ENCODE results near the gene RTCA.
"Not testable (repeated sequence)": the region's sequence is repeated elsewhere in the genome, so short reads cannot be mapped to it uniquely, and the experiment has no call there.

RTCA gene

GRCh38 chr1:100265931-100266740 is at the start of gene RTCA:
Gene RTCA, plus strand, starts transcription at chr1:100266216. Its CDS starts 160 bp downstream, at chr1:100266376.
- peak; percentile 91 to 94 for DNase-seq (ENCODE audit: low read depth in 2 of 2)

- no peak for DNase-seq (ENCODE audit: low read depth in 2 of 2)
Observed at GRCh38 chr1:100217834-100218233, 48.2 kb upstream of the RTCA start.

- DNase-seq (ENCODE audit: low read depth in 2 of 2): no peak
Observed at GRCh38 chr1:100219457-100219856, 46.6 kb upstream of the RTCA start.

GRCh38 chr1:100219883-100220282 is 46.1 kb upstream of the RTCA start:
- no peak for DNase-seq (ENCODE audit: low read depth in 2 of 2)

GRCh38 chr1:100222428-100222827 is 43.6 kb upstream of the RTCA start:
- no peak for DNase-seq (ENCODE audit: low read depth in 2 of 2)

- no peak for DNase-seq (ENCODE audit: low read depth in 2 of 2)
Observed at GRCh38 chr1:100229681-100230443, 36.2 kb upstream of the RTCA start.

- DNase-seq (ENCODE audit: low read depth in 2 of 2): no peak
Observed at GRCh38 chr1:100230765-100231164, 35.3 kb upstream of the RTCA start.

- no peak for DNase-seq (ENCODE audit: low read depth in 2 of 2)
Observed at GRCh38 chr1:100231721-100232120, 34.3 kb upstream of the RTCA start.

GRCh38 chr1:100232156-100232555 is 33.9 kb upstream of the RTCA start:
- no peak for DNase-seq (ENCODE audit: low read depth in 2 of 2)

- DNase-seq (ENCODE audit: low read depth in 2 of 2): not testable (repeated sequence)
Observed at GRCh38 chr1:100233566-100233965, 32.5 kb upstream of the RTCA start.

- DNase-seq (ENCODE audit: low read depth in 2 of 2): no peak
Observed at GRCh38 chr1:100234432-100234831, 31.6 kb upstream of the RTCA start.

GRCh38 chr1:100237091-100237490 is 28.9 kb upstream of the RTCA start:
- DNase-seq (ENCODE audit: low read depth in 2 of 2): no peak

- no peak for DNase-seq (ENCODE audit: low read depth in 2 of 2)
Observed at GRCh38 chr1:100239961-100240360, 26.1 kb upstream of the RTCA start.

GRCh38 chr1:100240631-100241030 is 25.4 kb upstream of the RTCA start:
- DNase-seq (ENCODE audit: low read depth in 2 of 2): no peak

GRCh38 chr1:100246738-100247137 is 19.3 kb upstream of the RTCA start:
- DNase-seq (ENCODE audit: low read depth in 2 of 2): no peak

- DNase-seq (ENCODE audit: low read depth in 2 of 2): no peak
Observed at GRCh38 chr1:100249155-100249536, 16.9 kb upstream of the RTCA start.

- peak; percentile 87 to 88 for DNase-seq (ENCODE audit: low read depth in 2 of 2)
Observed at GRCh38 chr1:100249537-100250257, 16.3 kb upstream of the RTCA start, which contains the start of gene DBT. Gene DBT, minus strand, starts transcription at chr1:100249834. Its CDS starts 14 bp downstream, at chr1:100249820.

GRCh38 chr1:100250264-100250663 is 15.8 kb upstream of the RTCA start:
- DNase-seq (ENCODE audit: low read depth in 2 of 2): no peak

GRCh38 chr1:100250807-100251206 is 15.2 kb upstream of the RTCA start:
- no peak for DNase-seq (ENCODE audit: low read depth in 2 of 2)

- DNase-seq (ENCODE audit: low read depth in 2 of 2): no peak
Observed at GRCh38 chr1:100252901-100253300, 13.1 kb upstream of the RTCA start.

GRCh38 chr1:100253552-100253951 is 12.5 kb upstream of the RTCA start:
- no peak for DNase-seq (ENCODE audit: low read depth in 2 of 2)

GRCh38 chr1:100256273-100256672 is 9.7 kb upstream of the RTCA start:
- not testable (repeated sequence) for DNase-seq (ENCODE audit: low read depth in 2 of 2)

Measured in stimulated activated CD8-positive, alpha-beta memory T cell treated with anti-CD3 and anti-CD28 coated beads, Interleukin-2, amount 100 ng/mL, for 48 hours (primary cell).